IMR-90 (cell line): ENCODE data around the gene TADA2A. TPM values are rescaled to one million over a fixed set of nuclear protein-coding genes. Genes with fewer than 3 reads are reported as not detected.

Source experiments
- ATAC-seq: fragments of 200-7000 bp; cut with Tn5 transposase; 2 replicates; pipeline ENCODE4 v1.9.1; 2020; ENCODE audit warnings: low read depth, mild to moderate bottlenecking, moderate library complexity
- BruUV-seq: library from RNA; stranded (reverse); fragments of 400-500 nt; replicated peaks from 2 replicates; lab custom pipeline; 2021; lab: Mats Ljungman, UMichigan
- CTCF ChIA-PET: fragments of 300-600 bp; formaldehyde crosslinking; extraction: SDS; loops from one replicate; lab custom pipeline; 2021; ENCODE audit warnings: antibody characterized with exemption; lab: Yijun Ruan, JAX
- POLR2A ChIA-PET: fragments of 300-600 bp; sonication (Branson Sonifier 250); formaldehyde crosslinking; loops from one replicate; lab custom pipeline; 2022; ENCODE audit warnings: antibody characterized with exemption; ENCODE audit not compliant: unreplicated experiment; lab: Charles Lee
- DNase-seq: peaks from one replicate; pipeline ENCODE4 v3.0.0; 2013
- H2AFZ ChIP-seq: replicated peaks from 2 replicates; pipeline ENCODE3; 2013; ENCODE audit warnings: low read length, mild to moderate bottlenecking; ENCODE audit not compliant: poor library complexity
- H2AK5ac ChIP-seq: 2 replicates; pipeline ENCODE4 v1.6.1; 2013; ENCODE audit warnings: low read depth, low read length, inconsistent platforms
- H2AK9ac ChIP-seq: replicated peaks from 2 replicates; pipeline ENCODE3; 2013; ENCODE audit warnings: mild to moderate bottlenecking, low read depth, low read length, moderate library complexity; ENCODE audit not compliant: poor library complexity
- H2BK120ac ChIP-seq: 2 replicates; pipeline ENCODE4 v1.6.1; 2013; ENCODE audit warnings: low read depth, low read length, inconsistent platforms
- H2BK15ac ChIP-seq: 3 replicates; pipeline ENCODE4 v1.6.1; 2013; ENCODE audit warnings: low read depth, low read length, inconsistent platforms
- H2BK20ac ChIP-seq: 2 replicates; pipeline ENCODE4 v1.6.1; 2013; ENCODE audit warnings: low read depth, mild to moderate bottlenecking, inconsistent platforms, low read length, moderate library complexity
- H2BK5ac ChIP-seq: 2 replicates; pipeline ENCODE4 v1.6.1; 2013; ENCODE audit warnings: mild to moderate bottlenecking, low read depth, low read length, inconsistent platforms; ENCODE audit not compliant: poor library complexity, severe bottlenecking
- H3K14ac ChIP-seq: replicated peaks from 2 replicates; pipeline ENCODE4 v1.6.1; 2013; ENCODE audit warnings: low read depth, low read length, inconsistent platforms
- H3K18ac ChIP-seq: 2 replicates; pipeline ENCODE4 v1.6.1; 2013; ENCODE audit warnings: low read depth, low read length, control low read depth
- H3K23ac ChIP-seq: 2 replicates; pipeline ENCODE4 v1.6.1; 2013; ENCODE audit warnings: low read depth, low read length, inconsistent platforms
- H3K27ac ChIP-seq: 2 replicates; pipeline ENCODE4 v1.5.1; 2013; ENCODE audit warnings: mild to moderate bottlenecking, control low read depth, low read length; ENCODE audit not compliant: insufficient read depth
- H3K27me3 ChIP-seq: 2 replicates; pipeline ENCODE4 v1.6.1; 2013; ENCODE audit warnings: low read length; ENCODE audit not compliant: control insufficient read depth, insufficient read depth
- H3K36me3 ChIP-seq: 2 replicates; pipeline ENCODE4 v1.6.1; 2013; ENCODE audit warnings: low read length, mixed read lengths; ENCODE audit not compliant: control insufficient read depth, insufficient read depth
- H3K4ac ChIP-seq: 2 replicates; pipeline ENCODE4 v1.6.1; 2013; ENCODE audit warnings: low read depth, low read length, inconsistent platforms
- H3K4me1 ChIP-seq: 2 replicates; pipeline ENCODE4 v1.6.1; 2013; ENCODE audit warnings: low read length, mixed read lengths; ENCODE audit not compliant: control insufficient read depth, insufficient read depth
- H3K4me2 ChIP-seq: 2 replicates; pipeline ENCODE4 v1.6.1; 2013; ENCODE audit warnings: low read depth, mild to moderate bottlenecking, control low read depth, low read length, moderate library complexity
- H3K4me3 ChIP-seq: 2 replicates; pipeline ENCODE4 v1.5.1; 2013; ENCODE audit warnings: low read depth, mild to moderate bottlenecking, control low read depth, low read length, moderate library complexity; ENCODE audit not compliant: insufficient read depth
- H3K56ac ChIP-seq: 2 replicates; pipeline ENCODE4 v1.6.1; 2013; ENCODE audit warnings: low read length, inconsistent platforms; ENCODE audit not compliant: insufficient read depth; ENCODE audit errors: extremely low read depth
- H3K79me1 ChIP-seq, 2 experiments: 2 replicates each; pipeline ENCODE4 v1.6.1; 2013; ENCODE audit warnings: low read length in 2 of 2, inconsistent platforms in 1 of 2, low read depth in 1 of 2
- H3K9ac ChIP-seq: 2 replicates; pipeline ENCODE4 v1.6.1; 2013; ENCODE audit warnings: low read depth, low read length, control low read depth
- H3K9me1 ChIP-seq: 2 replicates; pipeline ENCODE4 v1.6.1; 2013; ENCODE audit warnings: low read length, inconsistent platforms; ENCODE audit not compliant: insufficient read depth
- H3K9me3 ChIP-seq: 2 replicates; pipeline ENCODE4 v1.6.1; 2013; ENCODE audit warnings: low read length; ENCODE audit not compliant: control insufficient read depth, insufficient read depth
- H4K20me1 ChIP-seq: 2 replicates; pipeline ENCODE4 v1.6.1; 2013; ENCODE audit warnings: low read length, inconsistent platforms; ENCODE audit not compliant: insufficient read depth
- H4K5ac ChIP-seq: 2 replicates; pipeline ENCODE4 v1.6.1; 2013; ENCODE audit warnings: mild to moderate bottlenecking, low read depth, low read length, control low read depth
- H4K8ac ChIP-seq, 2 experiments: 2 replicates each; pipeline ENCODE4 v1.6.1; 2013; ENCODE audit warnings: low read depth in 2 of 2, low read length in 2 of 2, control low read depth in 1 of 2, inconsistent platforms in 1 of 2
- H4K91ac ChIP-seq: 2 replicates; pipeline ENCODE4 v1.6.1; 2013; ENCODE audit warnings: low read depth, low read length, inconsistent platforms; ENCODE audit not compliant: insufficient read depth
- BHLHE40 ChIP-seq: fragments of 150-350 bp; IDR thresholded peaks from 2 replicates; pipeline ENCODE4 v1.6.1; 2016; ENCODE audit warnings: mild to moderate bottlenecking, low read depth, low read length
- CEBPB ChIP-seq: IDR thresholded peaks from 2 replicates; pipeline ENCODE4 v1.6.1; 2012; ENCODE audit warnings: low read depth, low read length, improper control_type of control experiment
- CHD1 ChIP-seq: IDR thresholded peaks from 2 replicates; pipeline ENCODE4 v1.6.1; 2012; ENCODE audit warnings: low read depth, low read length, improper control_type of control experiment
- CTCF ChIP-seq: conservative IDR thresholded peaks from 2 replicates; pipeline ENCODE4 v1.5.1; 2012; ENCODE audit warnings: mild to moderate bottlenecking, low read depth, low read length, improper control_type of control experiment
- FOS ChIP-seq: fragments of 150-350 bp; IDR thresholded peaks from 2 replicates; pipeline ENCODE4 v1.6.1; 2016; ENCODE audit warnings: low read depth, low read length
- MAFK ChIP-seq: IDR thresholded peaks from 2 replicates; pipeline ENCODE4 v1.6.1; 2012; ENCODE audit warnings: low read depth, low read length, improper control_type of control experiment
- MAZ ChIP-seq: IDR thresholded peaks from 2 replicates; pipeline ENCODE4 v1.6.1; 2012; ENCODE audit warnings: low read depth, mild to moderate bottlenecking, low read length, improper control_type of control experiment, moderate library complexity, borderline replicate concordance
- NFE2L2 ChIP-seq: fragments of 150-350 bp; IDR thresholded peaks from 2 replicates; pipeline ENCODE4 v1.6.1; 2016; ENCODE audit warnings: low read depth, mild to moderate bottlenecking, low read length
- POLR2A ChIP-seq: IDR thresholded peaks from 2 replicates; pipeline ENCODE4 v1.6.1; 2012; ENCODE audit warnings: mild to moderate bottlenecking, low read depth, low read length
- RAD21 ChIP-seq: IDR thresholded peaks from 2 replicates; pipeline ENCODE4 v1.6.1; 2012; ENCODE audit warnings: low read length, improper control_type of control experiment
- RCOR1 ChIP-seq: IDR thresholded peaks from 2 replicates; pipeline ENCODE4 v1.6.1; 2012; ENCODE audit warnings: mild to moderate bottlenecking, low read length, improper control_type of control experiment; ENCODE audit not compliant: insufficient replicate concordance
- SMC3 ChIP-seq: fragments of 150-350 bp; IDR thresholded peaks from 2 replicates; pipeline ENCODE4 v1.6.1; 2016; ENCODE audit warnings: low read depth, mild to moderate bottlenecking, antibody characterized with exemption, low read length, moderate library complexity
- WGBS, 2 experiments: methylation state at CpG; one replicate each; pipeline versions ENCODE4 v1.1.5 to v1.1.7; 2013; ENCODE audit warnings: missing lambda C conversion rate in 2 of 2; ENCODE audit not compliant: insufficient read length in 1 of 2; ENCODE audit errors: extremely low coverage in 2 of 2; 5-methylcytosine and 5-hydroxymethylcytosine counted together
- dilution Hi-C: fragments of 300-500 bp; cut with HindIII; formaldehyde crosslinking; loops from one replicate; pipeline ENCODE4 v1.14.3; 2018; ENCODE audit warnings: low sequenced_read_pairs; ENCODE audit not compliant: unreplicated experiment
- in situ Hi-C: fragments of 300-500 bp; cut with MboI; formaldehyde crosslinking; loops from 3 replicates; pipeline ENCODE4 v1.14.3; 2019; ENCODE audit warnings: low sequenced_read_pairs, inconsistent platforms, mixed read lengths
- intact Hi-C: fragments of 100-400 bp; cut with micrococcal nuclease; formaldehyde crosslinking; loops from 2 replicates; pipeline ENCODE4 v1.10.0; 2022
- polyA plus RNA-seq, 3 experiments: library from polyadenylated mRNA; depleted of rRNA; stranded (reverse); fragments of >200 nt; gene quantifications; 2 replicates each; pipeline ENCODE4 v1.2.3, GENCODE V29; 2012; ENCODE audit warnings: low replicate concordance in 1 of 3
- total RNA-seq: library from RNA; depleted of rRNA; stranded (reverse); fragments of >200 nt; gene quantifications from 2 replicates; pipeline ENCODE4 v1.2.3, GENCODE V29; 2012
- TF ChIP-seq, protein P1 (sequence below): fragments of 150-350 bp; IDR thresholded peaks from 2 replicates; pipeline ENCODE4 v1.6.1; 2017; ENCODE audit warnings: mild to moderate bottlenecking, antibody characterized with exemption, low read length, low read depth
- TF ChIP-seq, protein P2 (sequence below): fragments of 150-350 bp; IDR thresholded peaks from 2 replicates; pipeline ENCODE4 v1.6.1; 2016; ENCODE audit warnings: low read depth, mild to moderate bottlenecking, low read length, moderate library complexity, borderline replicate concordance

TADA2A gene
- total and polyA plus RNA-seq, 2 of the 4 experiments (the other 2 are of a cell fraction) = 13.1 to 19.7 TPM

- Histone ChIP-seq H3K18ac (no peak overlapping the region), H3K27ac (no peak overlapping the region), H3K4ac (no peak overlapping the region), H3K4me3 (no peak overlapping the region), H3K4me2 (no peak overlapping the region), H2BK5ac (no peak overlapping the region), H3K79me1 (peaks cover 0 to 72% of the 10 kb centered on the region in 2 experiments; a peak in 2 of 4 replicates), H3K4me1 (peaks cover 5% of the 10 kb centered on the region; the same call in 1 of the 2 replicates), H4K8ac (no peak overlapping the region), H3K14ac (no peak overlapping the region), H3K9me1 (peaks cover 42% of the 10 kb centered on the region), H3K27me3 (no peaks in the 10 kb centered on the region), H4K91ac (no peak overlapping the region), H2BK15ac (no peak overlapping the region), H2AK5ac (no peak overlapping the region), H2AK9ac (no peak overlapping the region), H3K9ac (no peak overlapping the region), H3K9me3 (no peaks in the 10 kb centered on the region), H2AFZ (no peak overlapping the region), H4K5ac (no peak overlapping the region), H3K23ac (no peak overlapping the region), H3K36me3 (peaks cover 10% of the 10 kb centered on the region), H3K56ac (no peak overlapping the region), H2BK20ac (no peak overlapping the region), H2BK120ac (no peak overlapping the region), H4K20me1 (peaks cover 95% of the 10 kb centered on the region)
- intact Hi-C loops (no loop called here), dilution Hi-C loops (no loop called here), in situ Hi-C loops (no loop called here)
- ATAC-seq = no peak
- DNase-seq = no peak
- 100% methylated on average over 2 of the region's 10 CpGs; no CpG with 5 or more reads in 1 of the 2 experiments for WGBS, 2 experiments
- no TSS peak for BruUV-seq
- CTCF ChIA-PET = interaction anchor here (0.6 kb wide), 1 partner anchor 22 kb away, joined by 3 read pairs; no protein-coding TSS in a partner anchor
- POLR2A ChIA-PET = no interaction called here
- TF ChIP-seq BHLHE40 (no peak), CEBPB (no peak), SMC3 (no peak), MAZ (no peak), POLR2A (no peak), RAD21 (no peak), CHD1 (no peak), CTCF (no peak), RCOR1 (no peak), FOS (no peak), NFE2L2 (no peak), MAFK (no peak)
- TF ChIP-seq, protein P1, sequence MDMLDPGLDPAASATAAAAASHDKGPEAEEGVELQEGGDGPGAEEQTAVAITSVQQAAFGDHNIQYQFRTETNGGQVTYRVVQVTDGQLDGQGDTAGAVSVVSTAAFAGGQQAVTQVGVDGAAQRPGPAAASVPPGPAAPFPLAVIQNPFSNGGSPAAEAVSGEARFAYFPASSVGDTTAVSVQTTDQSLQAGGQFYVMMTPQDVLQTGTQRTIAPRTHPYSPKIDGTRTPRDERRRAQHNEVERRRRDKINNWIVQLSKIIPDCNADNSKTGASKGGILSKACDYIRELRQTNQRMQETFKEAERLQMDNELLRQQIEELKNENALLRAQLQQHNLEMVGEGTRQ = no peak
- TF ChIP-seq, protein P2, sequence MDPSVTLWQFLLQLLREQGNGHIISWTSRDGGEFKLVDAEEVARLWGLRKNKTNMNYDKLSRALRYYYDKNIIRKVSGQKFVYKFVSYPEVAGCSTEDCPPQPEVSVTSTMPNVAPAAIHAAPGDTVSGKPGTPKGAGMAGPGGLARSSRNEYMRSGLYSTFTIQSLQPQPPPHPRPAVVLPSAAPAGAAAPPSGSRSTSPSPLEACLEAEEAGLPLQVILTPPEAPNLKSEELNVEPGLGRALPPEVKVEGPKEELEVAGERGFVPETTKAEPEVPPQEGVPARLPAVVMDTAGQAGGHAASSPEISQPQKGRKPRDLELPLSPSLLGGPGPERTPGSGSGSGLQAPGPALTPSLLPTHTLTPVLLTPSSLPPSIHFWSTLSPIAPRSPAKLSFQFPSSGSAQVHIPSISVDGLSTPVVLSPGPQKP = no peak
Observed at GRCh38 chr17:37502009-37502936, 95.6 kb downstream of the TADA2A start.
